Caki2 (cell line): ENCODE measurements around the gene BMAL1. TPM values are rescaled to one million over a fixed set of nuclear protein-coding genes. Genes with fewer than 3 reads are reported as not detected.
"Not testable (repeated sequence)": the region's sequence is repeated elsewhere in the genome, so short reads cannot be mapped to it uniquely, and the experiment has no call there.

Experiments
- DNase-seq: peaks from one replicate; pipeline ENCODE4 v3.0.0-alpha.2; 2015; ENCODE audit warnings: low read depth
- in situ Hi-C: cut with HindIII; loops from 2 replicates; pipeline ENCODE4 v1.10.0; 2016; ENCODE audit warnings: low sequenced_read_pairs, low pct_unique_long_range_greater_than_20kb, mixed read lengths
- total RNA-seq: library from RNA; depleted of rRNA; stranded (reverse); fragments of >200 nt; shearing (Covaris generic); gene quantifications from 2 replicates; pipeline ENCODE4 v1.2.3, GENCODE V29; 2014; ENCODE audit warnings: low replicate concordance; rRNA removed

Gene BMAL1
- 7.1 and 11.3 TPM in 2 replicates for total RNA-seq

DNA sequence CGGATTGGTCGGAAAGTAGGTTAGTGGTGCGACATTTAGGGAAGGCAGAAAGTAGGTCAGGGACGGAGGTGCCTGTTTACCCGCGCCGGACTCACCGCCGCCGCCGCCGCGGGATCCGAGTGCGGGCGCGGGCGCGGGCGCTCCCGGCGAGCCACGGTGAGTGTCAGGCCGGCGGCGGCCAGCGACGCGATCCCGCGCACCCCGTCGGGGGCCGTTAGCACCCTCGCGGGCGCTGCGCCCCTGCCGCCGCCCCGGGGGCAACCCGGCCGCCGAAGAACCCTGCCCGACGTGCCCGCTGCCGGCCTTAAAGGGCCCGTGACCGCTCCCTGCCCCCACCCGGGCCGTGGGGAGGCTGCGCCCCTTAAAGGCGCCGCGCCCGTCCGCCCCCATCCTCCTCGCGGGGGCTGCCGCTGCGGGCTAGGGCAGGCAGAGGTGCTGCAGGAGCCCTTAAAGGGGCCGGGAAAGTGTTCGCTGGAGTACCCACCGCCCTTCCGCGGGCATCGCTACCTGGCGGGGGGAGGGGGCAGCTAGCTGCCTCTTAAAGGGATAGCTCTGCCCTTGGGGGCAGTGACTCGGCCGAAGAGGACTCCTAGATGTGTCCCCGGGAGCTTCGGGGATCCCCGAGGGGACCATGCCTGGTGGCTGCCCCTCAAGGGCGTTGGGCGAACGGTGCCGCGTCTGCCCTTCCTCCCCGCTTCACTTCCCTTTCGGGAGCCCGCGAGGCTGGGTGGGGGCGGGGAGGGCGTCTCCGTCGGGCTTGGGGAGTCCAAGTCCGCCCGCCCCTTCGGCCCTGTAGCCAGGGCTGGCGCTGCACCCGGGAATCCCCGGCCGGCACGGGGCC lies at the start of gene BMAL1:
TSS of gene BMAL1 (plus strand) at position 23 of the 841 bp plus-strand sequence. CDS start 76,519 bp downstream, outside the sequence.
- in situ Hi-C loops = no loop called here
- DNase-seq = peak; percentile 26

DNA sequence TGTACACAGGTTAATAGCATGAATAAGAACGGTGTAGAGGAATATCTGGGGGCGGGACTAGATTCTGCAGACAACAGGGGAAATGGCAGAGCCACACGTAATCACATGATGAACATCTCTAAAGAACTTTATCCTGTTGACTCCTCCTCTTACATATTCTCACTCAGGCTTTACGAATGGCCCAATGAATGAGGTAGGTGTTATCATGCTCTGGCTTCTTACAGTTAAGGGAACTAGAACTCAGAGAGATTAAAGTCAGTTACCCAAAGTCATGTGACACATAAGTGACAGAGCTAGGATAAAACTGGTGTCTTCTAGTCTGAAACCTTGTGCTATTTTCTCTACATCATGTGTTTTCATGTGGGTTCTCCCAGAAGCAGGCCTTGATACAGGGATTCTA lies 49.0 kb upstream of the BMAL1 start:
- in situ Hi-C loops = no loop called here
- no peak for DNase-seq

DNA sequence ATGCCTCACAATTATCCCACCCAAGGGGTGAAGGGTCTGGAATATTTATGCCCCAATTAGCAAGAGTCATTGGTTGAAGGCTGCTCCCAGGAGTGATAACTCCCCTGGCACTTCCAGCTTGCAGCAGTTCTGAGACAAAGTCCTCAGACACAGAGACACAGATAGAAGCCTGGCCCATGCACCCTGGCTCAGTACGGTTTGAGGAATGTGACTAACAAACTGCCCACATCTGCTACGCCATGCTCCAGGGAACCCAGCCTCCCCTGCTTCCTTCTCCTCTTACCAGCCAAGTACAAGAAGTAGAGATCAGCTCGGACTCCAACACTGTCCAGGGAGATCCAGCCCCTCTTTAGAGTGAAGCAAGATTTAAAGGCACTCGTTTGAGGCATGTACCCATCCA lies 48.5 kb upstream of the BMAL1 start:
- in situ Hi-C loops = no loop called here
- DNase-seq = no peak

DNA sequence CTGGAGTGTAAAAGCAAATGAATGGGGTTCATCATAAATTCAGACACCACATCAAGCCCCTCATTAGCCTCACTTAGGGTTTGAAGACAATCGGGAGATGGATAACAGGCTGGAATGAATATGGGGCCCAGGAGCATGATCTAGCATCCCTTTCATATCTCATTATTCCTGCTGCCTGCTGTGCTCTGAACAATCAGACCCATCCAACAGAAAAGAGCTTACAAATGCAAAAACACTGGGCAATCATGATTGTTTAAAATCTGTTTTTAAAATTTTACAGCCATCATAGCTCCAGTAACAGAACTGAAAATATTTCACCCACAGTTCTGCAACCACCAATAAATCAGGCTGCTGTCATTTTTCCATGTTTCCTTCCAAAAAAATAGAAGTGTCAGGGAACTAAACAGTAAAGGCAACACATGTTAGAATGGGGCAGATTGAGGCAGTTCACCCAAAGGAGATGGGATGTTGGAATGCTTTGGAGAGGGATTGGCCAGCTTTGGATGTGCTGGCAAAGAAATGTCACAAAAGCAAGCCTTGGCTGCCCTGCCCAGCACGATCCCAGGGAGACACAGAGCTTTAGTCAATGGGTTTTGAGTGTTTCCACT lies 47.8 kb upstream of the BMAL1 start:
- in situ Hi-C loops = no loop called here
- DNase-seq = no peak

DNA sequence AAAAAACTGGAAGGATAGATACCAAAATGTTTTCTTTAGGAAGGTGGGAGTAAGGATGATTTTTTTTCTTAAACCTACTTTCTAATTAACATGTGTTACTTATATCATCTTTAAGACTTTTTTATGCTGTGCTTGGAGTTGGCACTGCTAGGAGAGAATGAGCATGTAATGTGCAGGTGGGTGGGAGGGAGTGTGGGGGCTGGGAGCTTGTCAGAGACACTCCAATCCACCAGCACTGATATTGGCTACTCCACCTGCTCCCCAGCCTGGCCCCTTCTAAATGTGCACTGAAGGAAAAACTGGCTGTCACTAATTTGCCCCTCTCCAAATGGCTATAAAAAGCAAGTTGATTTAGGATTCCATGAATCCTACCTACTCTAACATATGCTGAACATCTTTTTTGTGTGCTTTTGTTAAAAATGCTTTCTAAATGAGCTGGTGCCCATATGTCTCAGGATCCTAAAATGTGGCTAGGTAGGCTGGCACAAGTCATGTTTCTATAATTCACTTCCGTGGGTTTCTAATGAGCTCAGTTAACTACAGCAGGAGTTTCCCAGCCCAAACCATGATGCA lies 44.3 kb upstream of the BMAL1 start:
- in situ Hi-C loops = no loop called here
- no peak for DNase-seq

DNA sequence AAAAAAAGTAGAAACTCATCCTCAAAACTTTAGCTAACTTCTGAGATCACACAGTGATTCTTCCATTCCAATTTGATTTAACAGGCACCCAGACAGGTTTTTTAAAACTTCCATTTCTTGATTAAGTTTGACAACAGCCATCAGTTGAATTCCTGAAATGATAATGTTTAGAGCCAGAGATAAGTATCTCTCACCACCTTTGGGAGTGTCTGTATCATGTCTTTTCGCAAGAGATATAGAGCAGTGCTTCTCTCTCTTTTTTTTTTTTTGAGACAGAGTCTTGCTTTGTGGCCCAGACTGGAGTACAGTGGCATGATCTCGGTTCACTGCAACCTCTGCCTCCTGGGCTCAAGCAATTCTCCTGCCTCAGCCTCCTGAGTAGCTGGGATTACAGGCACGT lies 41.7 kb upstream of the BMAL1 start:
- in situ Hi-C loops = no loop called here

DNA sequence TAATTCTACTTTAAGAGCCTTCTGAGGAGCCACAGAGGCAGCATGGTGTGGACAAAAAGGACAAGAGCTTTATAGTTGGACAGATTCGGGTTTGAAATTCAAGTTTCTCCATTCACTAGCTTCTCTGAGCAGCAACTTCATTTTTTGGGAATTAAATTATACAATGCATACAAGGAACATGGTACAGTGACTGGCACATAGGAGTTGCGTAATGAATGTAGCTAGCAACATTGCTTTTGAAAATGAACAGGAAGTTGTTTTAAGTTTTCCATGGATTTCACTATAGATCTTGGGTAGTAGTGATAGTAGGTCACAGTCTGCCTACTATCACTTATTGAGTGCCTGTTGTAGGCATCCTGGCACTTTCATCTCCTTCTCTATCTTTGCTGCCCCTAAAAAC lies 41.0 kb upstream of the BMAL1 start:
- no peak for DNase-seq
- in situ Hi-C loops = no loop called here

More for the DNA sequence above, 41.7 kb upstream of the BMAL1 start:
- DNase-seq = no peak

DNA sequence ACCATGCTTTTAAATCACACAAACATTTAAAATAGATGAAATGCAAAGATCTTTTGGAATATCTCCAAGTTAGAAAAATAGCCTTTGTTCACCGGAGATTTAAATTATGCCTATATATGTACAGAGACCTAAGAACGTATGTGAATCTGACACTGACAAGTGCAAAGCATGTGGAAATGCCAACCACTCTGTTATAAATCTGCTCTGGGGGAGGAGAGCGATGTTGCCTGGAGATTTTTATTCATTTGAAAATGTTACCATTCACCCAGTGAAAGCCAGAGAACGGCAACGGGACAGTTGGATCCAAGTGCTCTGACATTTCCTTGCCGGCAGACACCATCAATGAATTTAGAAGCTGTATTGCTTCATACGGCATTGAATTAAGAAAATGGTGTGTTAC lies 39.8 kb upstream of the BMAL1 start:
- in situ Hi-C loops = no loop called here

DNA sequence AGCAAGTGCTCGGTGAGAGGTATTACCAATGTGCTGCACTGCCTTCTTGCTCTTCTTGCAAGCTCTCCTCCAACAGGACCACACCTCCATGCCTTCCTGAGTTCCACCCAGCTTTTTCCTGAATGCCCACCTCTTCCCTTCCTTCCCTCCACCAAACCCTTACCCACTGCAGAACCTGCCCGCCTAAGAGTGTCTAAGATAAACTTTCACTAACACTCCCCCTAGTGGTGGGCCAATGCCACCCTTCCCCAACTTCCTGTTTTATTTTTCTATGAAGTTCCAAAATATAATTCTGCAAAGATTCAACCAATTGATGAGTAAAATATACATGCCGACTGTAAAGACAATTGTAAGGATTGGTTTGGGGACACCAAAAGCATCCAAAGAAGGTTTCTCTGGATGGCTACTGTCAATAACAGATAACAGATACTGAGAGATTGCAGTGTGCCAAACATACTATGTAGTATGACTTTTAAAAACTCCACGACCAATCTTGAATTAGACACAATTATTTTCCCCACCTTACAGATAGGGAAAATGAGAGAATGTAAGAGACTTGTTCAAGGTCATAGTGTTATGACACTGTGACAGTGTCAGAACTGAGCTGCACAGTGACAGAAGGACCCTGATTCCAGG lies 38.6 kb upstream of the BMAL1 start:
- in situ Hi-C loops = no loop called here
- peak; percentile 39 for DNase-seq

More for the DNA sequence above, 39.8 kb upstream of the BMAL1 start:
- DNase-seq = no peak

DNA sequence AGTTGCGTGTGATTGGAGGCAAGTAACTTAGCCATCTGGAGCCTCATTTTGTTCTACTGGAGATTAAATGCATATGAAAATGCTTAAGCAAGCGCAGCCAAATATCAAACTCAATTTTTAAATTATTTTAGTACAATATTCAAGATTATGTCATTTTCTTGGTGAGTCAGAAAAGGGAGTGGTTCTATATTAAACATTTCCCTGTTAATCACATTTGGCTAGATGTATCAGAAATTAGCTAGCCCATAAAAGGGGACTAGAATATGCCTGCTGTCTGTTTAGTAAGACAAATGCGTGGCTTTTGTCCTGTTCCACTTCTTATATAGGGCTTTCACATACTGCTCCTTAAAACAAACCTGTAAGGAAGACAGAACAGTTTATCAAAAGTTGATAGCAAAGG lies 35.0 kb upstream of the BMAL1 start:
- in situ Hi-C loops = no loop called here
- no peak for DNase-seq

DNA sequence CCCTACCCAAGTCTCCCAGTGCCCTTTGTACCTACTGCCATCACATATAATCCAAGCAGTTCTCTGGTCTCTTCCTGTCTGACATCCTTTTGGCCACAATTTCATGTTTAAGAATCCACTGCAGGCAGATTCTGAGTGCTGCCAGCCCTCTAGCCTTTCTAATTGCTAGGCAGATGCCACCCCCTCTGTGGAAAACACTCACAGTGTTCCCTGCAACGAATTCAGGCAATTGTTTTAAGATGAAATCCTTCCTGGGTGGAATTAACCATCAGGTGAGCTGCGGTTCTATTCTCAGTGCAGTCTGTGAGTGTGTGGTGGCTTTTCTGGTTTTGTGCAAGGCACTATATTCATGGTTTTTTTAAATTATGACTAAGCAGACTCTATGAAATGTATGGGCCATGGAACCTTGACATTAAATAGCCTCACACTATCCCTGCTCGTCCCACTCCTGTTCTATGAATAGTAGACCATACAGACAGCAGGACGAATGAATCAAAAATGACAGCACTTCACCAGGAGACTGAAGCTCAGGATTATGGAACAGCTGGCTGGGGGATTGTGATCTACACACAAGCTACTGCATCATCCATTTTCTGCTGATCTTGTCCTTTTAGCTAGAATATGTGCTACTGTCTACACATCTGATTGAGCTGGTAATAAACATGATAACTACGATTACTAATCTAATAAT lies 29.8 kb upstream of the BMAL1 start:
- DNase-seq = no peak
- in situ Hi-C loops = no loop called here

DNA sequence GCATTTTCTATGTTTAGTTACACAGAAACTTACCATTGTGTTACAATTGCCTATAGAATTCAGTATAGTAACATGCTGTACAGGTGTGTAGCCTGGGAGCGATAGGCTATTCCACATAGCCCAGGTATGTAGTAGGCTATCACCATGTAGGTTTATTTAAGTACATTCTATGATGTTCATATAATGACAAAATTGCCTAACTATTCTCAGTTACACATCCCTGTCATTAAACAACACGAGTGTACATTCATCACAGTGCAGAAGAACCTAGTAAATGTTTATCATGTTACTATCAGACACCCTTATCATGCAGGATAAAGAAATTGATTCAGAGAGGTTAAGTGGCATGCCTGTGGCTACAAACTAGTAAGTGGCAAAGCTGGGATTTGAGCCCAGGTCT lies 28.4 kb upstream of the BMAL1 start:
- in situ Hi-C loops = no loop called here

DNA sequence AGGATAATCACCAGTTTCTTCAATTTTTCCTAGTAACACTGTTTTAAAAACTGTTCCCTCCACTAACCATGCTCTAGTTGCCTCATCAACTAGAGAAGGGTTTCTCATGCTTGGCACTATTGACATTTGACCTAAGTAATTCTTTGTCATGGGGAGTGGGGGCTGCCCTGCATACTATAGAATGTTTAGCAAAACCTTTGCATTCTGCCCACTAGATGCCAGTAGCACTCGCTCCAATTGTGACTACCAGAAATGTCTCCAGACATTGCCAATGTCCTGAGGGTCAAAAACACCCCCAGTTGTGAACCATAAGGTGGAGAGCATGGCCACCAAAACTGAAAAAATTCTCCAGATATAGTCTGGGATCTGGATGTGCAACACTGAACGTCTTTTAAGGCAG lies 27.6 kb upstream of the BMAL1 start:
- in situ Hi-C loops = no loop called here

More for the DNA sequence above, 28.4 kb upstream of the BMAL1 start:
- DNase-seq = no peak

DNA sequence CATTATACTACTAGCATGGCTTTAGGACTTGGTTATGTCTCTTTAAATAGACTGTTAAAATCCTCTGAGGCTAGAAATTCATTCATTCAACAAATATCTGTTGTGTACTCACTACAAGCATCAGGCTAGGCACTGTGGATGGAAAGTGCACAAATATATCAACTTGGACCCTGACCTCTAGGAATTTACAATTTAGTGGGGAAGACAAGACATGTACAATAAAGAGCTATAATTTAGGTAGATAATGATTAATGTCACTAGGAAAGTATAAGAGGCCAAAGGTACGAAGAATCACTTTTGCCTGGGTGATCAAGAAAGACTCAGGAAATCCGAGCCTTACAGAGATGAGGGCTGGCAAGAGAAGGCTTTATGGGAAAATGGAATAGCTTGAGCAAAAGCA lies 25.6 kb upstream of the BMAL1 start:
- no peak for DNase-seq
- in situ Hi-C loops = no loop called here

More for the DNA sequence above, 27.6 kb upstream of the BMAL1 start:
- no peak for DNase-seq

DNA sequence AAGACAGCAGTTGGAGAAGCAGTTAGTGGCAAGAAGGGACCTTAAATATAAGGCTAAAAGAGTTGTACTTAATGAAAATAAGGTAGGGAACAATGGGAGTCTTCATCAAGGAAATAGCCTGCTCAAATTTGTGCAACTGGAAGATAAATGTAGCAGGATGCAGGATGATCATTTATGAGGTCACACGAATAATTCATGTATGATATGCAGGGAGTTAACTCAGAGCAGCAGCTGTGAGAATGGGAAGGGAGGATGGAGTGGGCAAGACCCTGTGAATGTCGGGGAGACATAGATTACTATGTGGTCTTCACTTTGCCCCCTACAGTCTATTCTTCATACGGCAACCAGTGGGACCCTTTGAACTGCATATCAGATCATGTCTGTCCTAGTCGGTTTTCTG lies 25.2 kb upstream of the BMAL1 start:
- in situ Hi-C loops = no loop called here
- no peak for DNase-seq

DNA sequence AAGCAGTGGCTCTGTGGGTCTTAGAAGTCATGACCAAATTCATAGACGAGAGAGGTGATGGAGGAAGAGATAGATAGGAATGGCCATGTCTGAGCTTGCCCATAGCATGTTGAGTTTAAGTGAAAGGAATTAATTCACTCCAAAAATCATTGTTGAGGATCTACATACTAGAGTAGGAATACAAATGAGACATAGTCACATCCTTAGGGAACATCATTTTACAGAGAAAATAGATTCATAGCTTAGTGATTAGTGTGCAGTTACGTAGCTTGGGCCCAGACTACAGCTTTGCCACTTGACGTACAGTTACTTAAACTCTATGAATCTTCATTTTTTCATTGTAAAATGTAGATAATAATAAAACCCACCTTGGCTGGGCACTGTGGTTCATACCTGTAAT lies 21.4 kb upstream of the BMAL1 start:
- in situ Hi-C loops = no loop called here
- DNase-seq = no peak

DNA sequence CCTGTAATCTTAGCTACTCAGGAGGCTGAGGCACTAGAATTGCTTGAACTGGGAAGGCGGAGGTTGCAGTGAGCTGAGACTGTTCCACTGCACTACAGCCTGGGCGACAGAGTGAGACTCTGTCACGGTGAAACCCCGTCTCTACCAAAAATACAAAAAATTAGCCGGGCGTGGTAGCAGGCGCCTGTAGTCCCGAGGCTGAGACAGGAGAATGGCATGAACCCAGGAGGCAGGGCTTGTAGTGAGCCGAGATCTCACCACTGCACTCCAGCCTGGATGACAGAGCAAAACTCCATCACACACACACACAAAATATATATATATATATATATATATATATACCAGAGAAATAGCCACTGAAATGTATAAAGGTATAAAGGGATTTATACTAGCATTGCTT lies 19.5 kb upstream of the BMAL1 start:
- DNase-seq, in situ Hi-C loops: not testable (repeated sequence)

DNA sequence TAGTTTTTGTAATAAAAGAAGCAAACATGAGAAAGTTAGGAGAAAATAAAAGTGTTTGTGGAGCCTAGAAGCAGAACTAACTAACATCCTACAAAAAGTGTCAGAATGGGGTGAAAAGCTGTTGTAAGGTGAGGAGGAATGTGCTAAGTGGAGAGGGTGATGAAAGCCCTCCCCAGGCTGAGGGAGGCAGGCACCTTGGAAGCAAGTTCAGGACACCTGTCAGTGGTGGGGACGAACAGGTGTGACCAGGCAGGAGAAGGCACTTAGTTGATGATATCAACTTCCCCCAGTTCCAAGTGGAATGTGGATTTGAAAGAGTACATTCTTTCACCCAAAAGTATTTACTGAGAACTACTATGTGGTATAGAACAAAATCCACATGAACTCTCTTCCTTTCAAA lies 18.7 kb upstream of the BMAL1 start:
- in situ Hi-C loops = no loop called here

More for the DNA sequence above, 18.7 kb upstream of the BMAL1 start:
- no peak for DNase-seq
